ENCODE results near the gene MYL7. TPM values are rescaled to one million over a fixed set of nuclear protein-coding genes. Genes with fewer than 3 reads are reported as not detected.
"Not testable (repeated sequence)": the region's sequence is repeated elsewhere in the genome, so short reads cannot be mapped to it uniquely, and the experiment has no call there.

The MYL7 gene
- total RNA-seq, 1 donor from 2014 or later, result 1.2 TPM

GRCh38 chr7:44173911-44174693 is 33.0 kb upstream of the MYL7 start:
- H3K36me3 ChIP-seq (ENCODE audit: control insufficient read depth, insufficient read depth, low read length), result no peaks in the 10 kb centered on the region
- H3K4me3 ChIP-seq (ENCODE audit: low read depth, low read length), result no peak overlapping the region
- TF ChIP-seq CTCF (IDR thresholded peaks at IDR 0.05; ENCODE audit: insufficient read depth, low read length, poor library complexity, severe bottlenecking), result no peak
- no peak for DNase-seq (ENCODE audit: low read depth)
- no peaks in the 10 kb centered on the region for H3K27me3 ChIP-seq (ENCODE audit: control insufficient read depth, insufficient read depth, low read length)

GRCh38 chr7:44172803-44173424 is 31.8 kb upstream of the MYL7 start:
- no peaks in the 10 kb centered on the region for H3K36me3 ChIP-seq (ENCODE audit: control insufficient read depth, insufficient read depth, low read length)
- no peak for TF ChIP-seq CTCF (IDR thresholded peaks at IDR 0.05; ENCODE audit: insufficient read depth, low read length, poor library complexity, severe bottlenecking)
- DNase-seq (ENCODE audit: low read depth), result peak; percentile 55
- no peaks in the 10 kb centered on the region for H3K27me3 ChIP-seq (ENCODE audit: control insufficient read depth, insufficient read depth, low read length)
- H3K4me3 ChIP-seq (ENCODE audit: low read depth, low read length), result no peak overlapping the region

GRCh38 chr7:44172352-44172751 is 31.2 kb upstream of the MYL7 start:
- DNase-seq (ENCODE audit: low read depth), result no peak
- TF ChIP-seq CTCF (IDR thresholded peaks at IDR 0.05; ENCODE audit: insufficient read depth, low read length, poor library complexity, severe bottlenecking), result no peak
- Histone ChIP-seq H3K4me3 (ENCODE audit: low read depth, low read length) (no peak overlapping the region), H3K36me3 (ENCODE audit: control insufficient read depth, insufficient read depth, low read length) (no peaks in the 10 kb centered on the region), H3K27me3 (ENCODE audit: control insufficient read depth, insufficient read depth, low read length) (no peaks in the 10 kb centered on the region)

GRCh38 chr7:44171901-44172300 is 30.8 kb upstream of the MYL7 start:
- DNase-seq (ENCODE audit: low read depth); H3K4me3 ChIP-seq (ENCODE audit: low read depth, low read length); H3K27me3 ChIP-seq (ENCODE audit: control insufficient read depth, insufficient read depth, low read length): not testable (repeated sequence)

GRCh38 chr7:44167920-44168319 is 26.8 kb upstream of the MYL7 start:
- Histone ChIP-seq H3K27me3 (ENCODE audit: control insufficient read depth, insufficient read depth, low read length) (no peaks in the 10 kb centered on the region), H3K36me3 (ENCODE audit: control insufficient read depth, insufficient read depth, low read length) (no peaks in the 10 kb centered on the region), H3K4me3 (ENCODE audit: low read depth, low read length) (no peak overlapping the region)
- no peak for DNase-seq (ENCODE audit: low read depth)
- no peak for TF ChIP-seq CTCF (IDR thresholded peaks at IDR 0.05; ENCODE audit: insufficient read depth, low read length, poor library complexity, severe bottlenecking)

More at GRCh38 chr7:44171901-44172300, 30.8 kb upstream of the MYL7 start:
- H3K36me3 ChIP-seq (ENCODE audit: control insufficient read depth, insufficient read depth, low read length), result not testable (repeated sequence)

GRCh38 chr7:44163591-44163990 is 22.5 kb upstream of the MYL7 start:
- peak; percentile 90 for DNase-seq (ENCODE audit: low read depth)
- H3K4me3 ChIP-seq (ENCODE audit: low read depth, low read length), result no peak overlapping the region
- H3K27me3 ChIP-seq (ENCODE audit: control insufficient read depth, insufficient read depth, low read length), result no peaks in the 10 kb centered on the region
- TF ChIP-seq CTCF (IDR thresholded peaks at IDR 0.05; ENCODE audit: insufficient read depth, low read length, poor library complexity, severe bottlenecking), result no peak
- no peaks in the 10 kb centered on the region for H3K36me3 ChIP-seq (ENCODE audit: control insufficient read depth, insufficient read depth, low read length)
